Dermis microvascular lymphatic vessel endothelial cell (primary cell): ENCODE measurements around the gene EBI3. TPM values are rescaled to one million over a fixed set of nuclear protein-coding genes. Genes with fewer than 3 reads are reported as not detected.
"Not testable (repeated sequence)": the region's sequence is repeated elsewhere in the genome, so short reads cannot be mapped to it uniquely, and the experiment has no call there.

Source experiments
- DNase-seq, 2 donors: peaks; one replicate each; pipeline versions ENCODE4 v3.0.0 to v3.0.0-alpha.2; 2010; ENCODE audit warnings: low read depth in 2 of 2
- total RNA-seq: library from RNA; depleted of rRNA; stranded (reverse); fragments of >200 nt; gene quantifications from 2 replicates; pipeline ENCODE4 v1.2.1, GENCODE V29; 2014

EBI3 gene
- total RNA-seq, 1 donor from 2014 or later, result 0.26 TPM

- no peak for DNase-seq
Measured at GRCh38 chr19:4200940-4201542, 28.3 kb upstream of the EBI3 start.

- no peak for DNase-seq
Measured at GRCh38 chr19:4201798-4202197, 27.5 kb upstream of the EBI3 start.

- peak in 1 of 2 donors; percentile 26 for DNase-seq
Measured at GRCh38 chr19:4206818-4207484, 22.4 kb upstream of the EBI3 start.

- DNase-seq, result peak in 1 of 2 donors; percentile 29
Measured at GRCh38 chr19:4208385-4209094, 20.8 kb upstream of the EBI3 start.

GRCh38 chr19:4210166-4210731 is 19.1 kb upstream of the EBI3 start:
- DNase-seq, result no peak

GRCh38 chr19:4213116-4213515 is 16.2 kb upstream of the EBI3 start:
- DNase-seq, result no peak

- no peak for DNase-seq
Measured at GRCh38 chr19:4215807-4216206, 13.5 kb upstream of the EBI3 start.

- no peak for DNase-seq
Measured at GRCh38 chr19:4216846-4217245, 12.5 kb upstream of the EBI3 start.

GRCh38 chr19:4217429-4218264 is 11.7 kb upstream of the EBI3 start:
- DNase-seq, result no peak

GRCh38 chr19:4218523-4218922 is 10.8 kb upstream of the EBI3 start:
- not testable (repeated sequence) for DNase-seq

- no peak for DNase-seq
Measured at GRCh38 chr19:4220188-4220587, 9.1 kb upstream of the EBI3 start.

GRCh38 chr19:4224470-4224869 is 4.9 kb upstream of the EBI3 start:
- DNase-seq, result no peak

- DNase-seq, result no peak
Measured at GRCh38 chr19:4225885-4226284, 3.4 kb upstream of the EBI3 start.

- DNase-seq, result no peak
Measured at GRCh38 chr19:4227771-4228170, 1.6 kb upstream of the EBI3 start.

- no peak for DNase-seq
Measured at GRCh38 chr19:4228765-4229178, 551 bp upstream of the EBI3 start.

- DNase-seq, result not testable (repeated sequence)
Measured at GRCh38 chr19:4230237-4230636, 914 bp downstream of the EBI3 start.

- DNase-seq, result not testable (repeated sequence)
Measured at GRCh38 chr19:4231521-4231920, 2.2 kb downstream of the EBI3 start.

- DNase-seq, result not testable (repeated sequence)
Measured at GRCh38 chr19:4232139-4232538, 2.8 kb downstream of the EBI3 start.

GRCh38 chr19:4232614-4233281 is 3.4 kb downstream of the EBI3 start:
- no peak for DNase-seq

GRCh38 chr19:4233282-4233853 is 4.0 kb downstream of the EBI3 start:
- DNase-seq, result peak in 1 of 2 donors; percentile 30
